GM18907 (cell line): ENCODE results near the gene ARGLU1.

Experiments
- ATAC-seq: cut with Tn5 transposase; IDR thresholded peaks from one replicate; pipeline ENCODE4 v1.9.1; 2021; ENCODE audit warnings: mild to moderate bottlenecking, moderate library complexity; ENCODE audit not compliant: unreplicated experiment

ARGLU1 gene

GRCh38 chr13:106526738-106527444, 41.0 kb downstream of the ARGLU1 start:
- ATAC-seq: no peak

GRCh38 chr13:106525865-106526264, 42.1 kb downstream of the ARGLU1 start:
- ATAC-seq: no peak

GRCh38 chr13:106524108-106524507, 43.8 kb downstream of the ARGLU1 start:
- no peak for ATAC-seq

GRCh38 chr13:106523576-106523975, 44.4 kb downstream of the ARGLU1 start:
- no peak for ATAC-seq

- no peak for ATAC-seq
Observed at GRCh38 chr13:106522898-106523525, 44.9 kb downstream of the ARGLU1 start.

- no peak for ATAC-seq
Observed at GRCh38 chr13:106522112-106522705, 45.7 kb downstream of the ARGLU1 start.

- ATAC-seq: no peak
Observed at GRCh38 chr13:106521095-106521799, 46.7 kb downstream of the ARGLU1 start.

GRCh38 chr13:106520251-106521054, 47.5 kb downstream of the ARGLU1 start:
- ATAC-seq: no peak

- no peak for ATAC-seq
Observed at GRCh38 chr13:106518512-106518911, 49.4 kb downstream of the ARGLU1 start.

- no peak for ATAC-seq
Observed at GRCh38 chr13:106517109-106517847, 50.7 kb downstream of the ARGLU1 start.

- no peak for ATAC-seq
Observed at GRCh38 chr13:106515635-106516254, 52.2 kb downstream of the ARGLU1 start.

GRCh38 chr13:106514928-106515634, 52.9 kb downstream of the ARGLU1 start:
- no peak for ATAC-seq

GRCh38 chr13:106513025-106513983, 54.6 kb downstream of the ARGLU1 start:
- ATAC-seq: no peak

- ATAC-seq: peak; percentile 93
Observed at GRCh38 chr13:106507560-106508274, 60.2 kb downstream of the ARGLU1 start.

- ATAC-seq: no peak
Observed at GRCh38 chr13:106506286-106506685, 61.7 kb downstream of the ARGLU1 start.

- ATAC-seq: no peak
Observed at GRCh38 chr13:106505732-106506131, 62.2 kb downstream of the ARGLU1 start.

GRCh38 chr13:106505295-106505694, 62.6 kb downstream of the ARGLU1 start:
- no peak for ATAC-seq
